Neural crest cell (in vitro differentiated cells): ENCODE measurements around the gene SYTL3. TPM values are rescaled to one million over a fixed set of nuclear protein-coding genes. Genes with fewer than 3 reads are reported as not detected.
A peak's percentile ranks its signal among the peaks of the same experiment; 100 is the strongest.

ENCODE experiments used
- DNase-seq: peaks from one replicate; pipeline ENCODE4 v3.0.0; 2021; ENCODE audit warnings: low read depth, mixed read lengths, low spot score
- H3K27ac Mint-ChIP-seq: one replicate; pipeline ENCODE4 v1.8.0; 2021; ENCODE audit warnings: mild to moderate bottlenecking, mixed read lengths; ENCODE audit not compliant: unreplicated experiment
- H3K27me3 Mint-ChIP-seq: 2 replicates; pipeline ENCODE4 v1.8.0; 2021; ENCODE audit warnings: low read depth, mild to moderate bottlenecking, mixed read lengths
- H3K36me3 Mint-ChIP-seq: 2 replicates; pipeline ENCODE4 v1.8.0; 2021; ENCODE audit warnings: low read depth, mild to moderate bottlenecking, mixed read lengths
- H3K4me1 Mint-ChIP-seq: 2 replicates; pipeline ENCODE4 v1.8.0; 2021; ENCODE audit warnings: mixed read lengths
- H3K4me3 Mint-ChIP-seq: one replicate; pipeline ENCODE4 v1.8.0; 2021; ENCODE audit warnings: mild to moderate bottlenecking, mixed read lengths
- H3K9me3 Mint-ChIP-seq: 2 replicates; pipeline ENCODE4 v1.8.0; 2021; ENCODE audit warnings: mixed read lengths
- total RNA-seq: library from RNA; stranded (reverse); gene quantifications from 2 replicates; pipeline ENCODE4 v1.2.1, GENCODE V29; 2021
- TF ChIP-seq, protein P1 (sequence below): fragments of 200-600 bp; sonication (generic); conservative IDR thresholded peaks from 2 replicates; pipeline ENCODE4 v1.5.0; 2021; ENCODE audit warnings: antibody characterized with exemption, mild to moderate bottlenecking

Gene SYTL3
- total RNA-seq, 1 donor from 2014 or later, result 0.28 TPM

DNA sequence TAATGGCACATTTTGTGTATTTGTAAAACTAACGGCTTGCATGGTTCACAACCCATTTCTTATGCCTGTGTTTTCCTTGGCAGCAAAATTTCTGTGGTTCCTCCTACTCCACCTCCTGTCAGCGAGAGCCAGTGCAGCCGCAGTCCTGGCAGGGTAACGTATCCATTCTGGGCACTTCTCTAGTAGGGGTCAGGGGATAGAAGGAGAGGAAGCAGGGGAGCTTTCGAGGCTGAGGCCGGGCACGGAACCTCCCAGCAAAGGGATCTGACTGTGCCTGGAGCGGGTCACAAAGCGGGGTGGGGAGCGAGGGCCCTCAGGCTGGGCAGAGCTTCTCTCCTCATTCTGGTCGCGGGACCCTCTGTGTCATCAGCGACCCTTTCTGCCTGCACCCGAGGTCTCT lies 58.4 kb downstream of the SYTL3 start:
- Mint-ChIP-seq H3K27ac (no peak overlapping the region), H3K27me3 (no peaks in the 10 kb centered on the region), H3K36me3 (no peaks in the 10 kb centered on the region), H3K4me1 (peaks cover 8% of the 10 kb centered on the region), H3K4me3 (no peak overlapping the region), H3K9me3 (no peaks in the 10 kb centered on the region)
- TF ChIP-seq, protein P1, sequence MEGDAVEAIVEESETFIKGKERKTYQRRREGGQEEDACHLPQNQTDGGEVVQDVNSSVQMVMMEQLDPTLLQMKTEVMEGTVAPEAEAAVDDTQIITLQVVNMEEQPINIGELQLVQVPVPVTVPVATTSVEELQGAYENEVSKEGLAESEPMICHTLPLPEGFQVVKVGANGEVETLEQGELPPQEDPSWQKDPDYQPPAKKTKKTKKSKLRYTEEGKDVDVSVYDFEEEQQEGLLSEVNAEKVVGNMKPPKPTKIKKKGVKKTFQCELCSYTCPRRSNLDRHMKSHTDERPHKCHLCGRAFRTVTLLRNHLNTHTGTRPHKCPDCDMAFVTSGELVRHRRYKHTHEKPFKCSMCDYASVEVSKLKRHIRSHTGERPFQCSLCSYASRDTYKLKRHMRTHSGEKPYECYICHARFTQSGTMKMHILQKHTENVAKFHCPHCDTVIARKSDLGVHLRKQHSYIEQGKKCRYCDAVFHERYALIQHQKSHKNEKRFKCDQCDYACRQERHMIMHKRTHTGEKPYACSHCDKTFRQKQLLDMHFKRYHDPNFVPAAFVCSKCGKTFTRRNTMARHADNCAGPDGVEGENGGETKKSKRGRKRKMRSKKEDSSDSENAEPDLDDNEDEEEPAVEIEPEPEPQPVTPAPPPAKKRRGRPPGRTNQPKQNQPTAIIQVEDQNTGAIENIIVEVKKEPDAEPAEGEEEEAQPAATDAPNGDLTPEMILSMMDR, result no peak
- no peak for DNase-seq

DNA sequence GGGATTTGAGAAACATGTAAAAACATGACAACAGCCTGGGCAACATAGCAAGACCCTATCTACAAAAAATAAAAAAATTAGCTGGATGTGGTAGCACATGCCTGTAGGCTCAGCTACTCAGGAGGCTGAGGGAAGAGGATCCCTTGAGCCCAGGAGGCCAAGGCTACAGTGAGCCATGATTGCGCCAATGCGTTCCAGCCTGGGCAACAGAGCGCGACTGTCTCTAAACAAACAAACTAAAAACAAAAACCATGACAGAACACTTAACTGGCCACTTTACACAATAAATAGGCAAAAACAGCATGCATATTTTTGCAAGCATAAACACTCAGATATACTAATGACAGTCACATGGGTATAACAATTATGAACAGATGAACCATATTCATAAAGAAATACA lies 60.0 kb downstream of the SYTL3 start:
- no peaks in the 10 kb centered on the region for H3K36me3 Mint-ChIP-seq
- TF ChIP-seq, protein P1, result no peak
- no peak for DNase-seq
- no peak overlapping the region for H3K4me3 Mint-ChIP-seq
- H3K9me3 Mint-ChIP-seq, result no peaks in the 10 kb centered on the region
- H3K4me1 Mint-ChIP-seq, result peaks cover 9% of the 10 kb centered on the region
- H3K27ac Mint-ChIP-seq, result no peak overlapping the region
- no peaks in the 10 kb centered on the region for H3K27me3 Mint-ChIP-seq

DNA sequence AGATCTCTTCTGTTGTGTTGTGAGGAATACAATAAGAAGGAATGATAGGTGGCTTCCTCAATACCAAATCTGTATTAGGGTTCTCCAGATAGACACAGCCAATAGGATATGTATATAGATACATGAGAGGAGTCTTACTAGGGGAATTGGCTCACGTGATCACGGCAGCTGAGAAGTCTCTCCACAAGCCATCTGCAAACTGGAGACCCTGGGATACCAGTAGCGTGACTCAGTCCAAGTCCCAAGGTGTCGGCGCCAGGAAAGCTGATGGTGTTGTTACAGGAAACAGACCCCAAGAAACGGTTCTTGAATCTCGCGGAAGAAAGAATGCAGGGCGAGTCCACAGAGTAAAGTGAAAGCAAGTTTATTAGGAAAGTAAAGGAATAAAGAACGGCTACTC lies 61.4 kb downstream of the SYTL3 start:
- H3K9me3 Mint-ChIP-seq, result no peaks in the 10 kb centered on the region
- no peaks in the 10 kb centered on the region for H3K36me3 Mint-ChIP-seq
- peaks cover 16% of the 10 kb centered on the region for H3K4me1 Mint-ChIP-seq
- H3K27me3 Mint-ChIP-seq, result no peaks in the 10 kb centered on the region
- TF ChIP-seq, protein P1, result no peak
- no peak overlapping the region for H3K27ac Mint-ChIP-seq
- no peak overlapping the region for H3K4me3 Mint-ChIP-seq
- DNase-seq, result no peak

DNA sequence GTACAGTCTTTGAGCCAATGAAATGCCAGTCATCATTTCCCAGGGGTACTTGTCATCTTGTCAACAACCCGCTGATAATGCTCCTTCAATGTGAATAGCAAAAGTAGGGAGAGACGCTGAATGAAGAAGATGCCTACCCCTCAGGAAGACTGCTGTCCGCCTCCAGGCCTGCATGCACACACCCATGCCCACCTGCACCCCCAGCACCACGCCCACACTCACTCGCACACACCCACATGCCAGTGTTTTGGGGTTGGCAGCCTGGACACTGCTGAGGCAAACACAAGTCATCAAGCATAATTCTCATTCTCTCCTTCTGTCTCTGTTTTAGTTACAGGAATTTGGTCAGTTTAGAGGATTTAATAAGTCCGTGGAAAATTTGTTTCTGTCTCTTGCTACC lies 63.6 kb downstream of the SYTL3 start:
- no peak for DNase-seq
- Mint-ChIP-seq H3K27ac (peak overlapping the region; percentile 60), H3K4me1 (peaks cover 13% of the 10 kb centered on the region), H3K4me3 (no peak overlapping the region), H3K36me3 (no peaks in the 10 kb centered on the region), H3K9me3 (no peaks in the 10 kb centered on the region), H3K27me3 (no peaks in the 10 kb centered on the region)
- TF ChIP-seq, protein P1, result no peak

DNA sequence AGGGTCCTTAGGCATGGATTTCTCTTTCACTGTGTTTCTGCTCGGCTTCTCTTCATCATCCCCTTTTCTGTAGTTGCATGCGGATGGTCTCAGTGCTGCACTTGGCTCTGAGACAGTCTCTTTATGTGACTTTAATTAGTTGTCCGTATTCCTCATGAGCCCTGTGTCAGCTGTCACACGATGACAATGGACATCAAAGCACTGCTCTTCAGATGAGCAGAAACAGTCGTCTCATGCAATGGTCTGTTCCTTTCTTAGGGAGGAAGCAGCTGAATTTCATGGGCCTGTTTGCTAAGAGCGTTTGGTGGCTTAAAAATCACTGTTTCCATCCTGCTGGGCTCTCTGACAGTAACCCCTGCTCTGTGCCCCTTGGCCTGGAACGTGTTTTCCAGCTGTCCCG lies 64.9 kb downstream of the SYTL3 start:
- DNase-seq, result no peak
- Mint-ChIP-seq H3K27me3 (no peaks in the 10 kb centered on the region), H3K27ac (no peak overlapping the region), H3K4me3 (no peak overlapping the region), H3K36me3 (no peaks in the 10 kb centered on the region), H3K9me3 (no peaks in the 10 kb centered on the region), H3K4me1 (peaks cover 13% of the 10 kb centered on the region)
- TF ChIP-seq, protein P1, result no peak
